Body of pancreas (tissue), 4 donors: ENCODE measurements around the gene SOCS3.

Experiments used
- POLR2A ChIP-seq, 3 donors: fragments of 450-650 bp; IDR thresholded peaks; one replicate each; pipeline ENCODE4 v1.6.1; 2016; ENCODE audit warnings: antibody characterized with exemption in 3 of 3, mild to moderate bottlenecking in 2 of 3
- TF ChIP-seq, protein P1 (sequence below), 7 experiments: fragments of 450-650 bp in 4 of 7; fragments of 200-600 bp in 3 of 7; sonication (generic) in 3 of 7; IDR thresholded peaks; one replicate each; pipeline ENCODE4 v1.5.1; 2016 to 2019; ENCODE audit warnings: antibody characterized with exemption in 7 of 7

DNA sequence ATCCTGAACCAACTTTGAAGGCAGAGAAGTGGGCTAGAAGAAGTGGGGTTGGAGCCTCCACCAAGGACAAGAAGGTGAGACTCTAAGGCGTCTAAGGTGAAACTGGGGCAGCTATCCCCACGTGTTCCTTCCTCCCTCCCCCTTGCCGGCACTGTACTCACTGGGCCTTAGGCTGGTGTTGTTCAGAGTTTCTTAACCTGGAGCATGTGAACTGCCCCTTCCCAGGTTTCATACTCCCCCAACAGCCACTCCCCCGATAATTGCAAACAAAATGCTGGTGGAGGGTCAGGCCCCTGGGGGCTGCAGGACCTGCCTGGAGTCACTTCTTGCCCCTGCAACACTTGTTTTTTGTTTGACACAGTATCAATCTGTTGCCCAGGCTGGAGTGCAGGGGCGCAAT lies 7.3 kb upstream of the SOCS3 start:
- TF ChIP-seq POLR2A (IDR thresholded peaks at IDR 0.05) = no peak
- TF ChIP-seq, protein P1, sequence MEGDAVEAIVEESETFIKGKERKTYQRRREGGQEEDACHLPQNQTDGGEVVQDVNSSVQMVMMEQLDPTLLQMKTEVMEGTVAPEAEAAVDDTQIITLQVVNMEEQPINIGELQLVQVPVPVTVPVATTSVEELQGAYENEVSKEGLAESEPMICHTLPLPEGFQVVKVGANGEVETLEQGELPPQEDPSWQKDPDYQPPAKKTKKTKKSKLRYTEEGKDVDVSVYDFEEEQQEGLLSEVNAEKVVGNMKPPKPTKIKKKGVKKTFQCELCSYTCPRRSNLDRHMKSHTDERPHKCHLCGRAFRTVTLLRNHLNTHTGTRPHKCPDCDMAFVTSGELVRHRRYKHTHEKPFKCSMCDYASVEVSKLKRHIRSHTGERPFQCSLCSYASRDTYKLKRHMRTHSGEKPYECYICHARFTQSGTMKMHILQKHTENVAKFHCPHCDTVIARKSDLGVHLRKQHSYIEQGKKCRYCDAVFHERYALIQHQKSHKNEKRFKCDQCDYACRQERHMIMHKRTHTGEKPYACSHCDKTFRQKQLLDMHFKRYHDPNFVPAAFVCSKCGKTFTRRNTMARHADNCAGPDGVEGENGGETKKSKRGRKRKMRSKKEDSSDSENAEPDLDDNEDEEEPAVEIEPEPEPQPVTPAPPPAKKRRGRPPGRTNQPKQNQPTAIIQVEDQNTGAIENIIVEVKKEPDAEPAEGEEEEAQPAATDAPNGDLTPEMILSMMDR (IDR thresholded peaks at IDR 0.05) = no peak
